DND-41 (cell line): Measurements from ENCODE around the gene CEP192.

Source experiments
- ATAC-seq: fragments of 200-7000 bp; cut with Tn5 transposase; 3 replicates; pipeline ENCODE4 v1.9.1; 2021; ENCODE audit warnings: low read depth; ENCODE audit not compliant: insufficient read depth
- DNase-seq: peaks from one replicate; pipeline ENCODE4 v3.0.0-alpha.2; 2020
- H2AFZ ChIP-seq: 2 replicates; pipeline ENCODE4 v1.6.0; 2012; ENCODE audit warnings: low read depth, low read length
- H3K27ac ChIP-seq: 2 replicates; pipeline ENCODE4 v1.5.1; 2012; ENCODE audit warnings: low read length, inconsistent platforms
- H3K27me3 ChIP-seq: fragments of 200-600 bp; sonication (generic); 2 replicates; pipeline ENCODE4 v1.6.0; 2012; ENCODE audit warnings: low read length, mild to moderate bottlenecking, inconsistent platforms; ENCODE audit not compliant: insufficient read depth, poor library complexity
- H3K36me3 ChIP-seq: 2 replicates; pipeline ENCODE4 v1.5.1; 2012; ENCODE audit warnings: low read length, inconsistent platforms; ENCODE audit not compliant: insufficient read depth
- H3K4me1 ChIP-seq: 2 replicates; pipeline ENCODE4 v1.5.1; 2012; ENCODE audit warnings: mild to moderate bottlenecking, low read length; ENCODE audit not compliant: insufficient read depth
- H3K4me2 ChIP-seq: 2 replicates; pipeline ENCODE4 v1.6.0; 2012; ENCODE audit warnings: mild to moderate bottlenecking, moderate library complexity, low read length, inconsistent platforms; ENCODE audit not compliant: insufficient read depth
- H3K4me3 ChIP-seq, 2 experiments: fragments of 200-600 bp in 1 of 2; shearing (Covaris generic) in 1 of 2; 2 replicates each; pipeline ENCODE4 v1.5.1; 2012 to 2016; ENCODE audit warnings: inconsistent platforms in 2 of 2, low read length in 2 of 2, mild to moderate bottlenecking in 2 of 2, low read depth in 1 of 2, moderate library complexity in 1 of 2
- H3K79me2 ChIP-seq: 2 replicates; pipeline ENCODE4 v1.6.0; 2012; ENCODE audit warnings: low read length, inconsistent platforms; ENCODE audit not compliant: insufficient read depth
- H3K9ac ChIP-seq: 2 replicates; pipeline ENCODE4 v1.6.0; 2012; ENCODE audit warnings: low read depth, mild to moderate bottlenecking, inconsistent platforms, low read length, moderate library complexity
- H3K9me3 ChIP-seq: 2 replicates; pipeline ENCODE4 v1.5.1; 2012; ENCODE audit warnings: low read length, moderate library complexity, mild to moderate bottlenecking, inconsistent platforms; ENCODE audit not compliant: insufficient read depth, severe bottlenecking
- H4K20me1 ChIP-seq: 2 replicates; pipeline ENCODE4 v1.6.0; 2012; ENCODE audit warnings: low read length; ENCODE audit not compliant: insufficient read depth
- CTCF ChIP-seq: IDR thresholded peaks from 2 replicates; pipeline ENCODE4 v1.5.1; 2012; ENCODE audit warnings: borderline replicate concordance, low read length, moderate library complexity, mild to moderate bottlenecking; ENCODE audit not compliant: poor library complexity, severe bottlenecking; ENCODE audit errors: extremely low read depth
- EZH2 ChIP-seq: IDR thresholded peaks from 3 replicates; pipeline ENCODE4 v1.6.1; 2012; ENCODE audit warnings: borderline replicate concordance, low read depth, mild to moderate bottlenecking, moderate library complexity, low read length, inconsistent platforms; ENCODE audit not compliant: severe bottlenecking

Gene CEP192

GRCh38 chr18:13051950-13052349, 60.8 kb downstream of the CEP192 start:
- H3K9ac ChIP-seq: no peak overlapping the region
- H4K20me1 ChIP-seq: peaks cover 2% of the 10 kb centered on the region; the same call in 1 of the 2 replicates
- H3K36me3 ChIP-seq: peaks cover 100% of the 10 kb centered on the region
- H2AFZ ChIP-seq: no peak overlapping the region
- no peaks in the 10 kb centered on the region for H3K27me3 ChIP-seq
- no peak overlapping the region for H3K4me3 ChIP-seq
- no peaks in the 10 kb centered on the region for H3K4me1 ChIP-seq
- peaks cover 25% of the 10 kb centered on the region; the same call in 1 of the 2 replicates for H3K79me2 ChIP-seq
- H3K4me2 ChIP-seq: no peak overlapping the region
- TF ChIP-seq CTCF: no peak
- no peak for TF ChIP-seq EZH2
- ATAC-seq (no peak), DNase-seq (no peak)
- H3K9me3 ChIP-seq: no peaks in the 10 kb centered on the region
- no peak overlapping the region for H3K27ac ChIP-seq

- ATAC-seq (no peak), DNase-seq (no peak)
- no peak overlapping the region for H2AFZ ChIP-seq
- no peak overlapping the region for H3K4me2 ChIP-seq
- H3K79me2 ChIP-seq: peaks cover 21% of the 10 kb centered on the region; the same call in 1 of the 2 replicates
- H3K27ac ChIP-seq: no peak overlapping the region
- H3K27me3 ChIP-seq: no peaks in the 10 kb centered on the region
- no peak overlapping the region for H3K9ac ChIP-seq
- no peaks in the 10 kb centered on the region for H3K4me1 ChIP-seq
- peaks cover 6% of the 10 kb centered on the region for H4K20me1 ChIP-seq
- peaks cover 99% of the 10 kb centered on the region for H3K36me3 ChIP-seq
- H3K4me3 ChIP-seq: no peak overlapping the region
- TF ChIP-seq CTCF: no peak
- TF ChIP-seq EZH2: no peak
- H3K9me3 ChIP-seq: no peaks in the 10 kb centered on the region
Observed at GRCh38 chr18:13054336-13054735, 63.2 kb downstream of the CEP192 start.

GRCh38 chr18:13061630-13062189, 70.5 kb downstream of the CEP192 start:
- Histone ChIP-seq H3K4me3 (no peak overlapping the region), H3K79me2 (peaks cover 25% of the 10 kb centered on the region), H3K4me2 (no peak overlapping the region), H4K20me1 (peaks cover 6% of the 10 kb centered on the region; the same call in 1 of the 2 replicates), H3K27ac (no peak overlapping the region), H3K27me3 (no peaks in the 10 kb centered on the region), H3K9ac (no peak overlapping the region), H3K36me3 (peaks cover 90% of the 10 kb centered on the region), H2AFZ (no peak overlapping the region), H3K4me1 (no peaks in the 10 kb centered on the region), H3K9me3 (no peaks in the 10 kb centered on the region)
- no peak for ATAC-seq
- TF ChIP-seq EZH2 (no peak), CTCF (no peak)
- DNase-seq: no peak

GRCh38 chr18:13067124-13067523, 76.0 kb downstream of the CEP192 start:
- no peaks in the 10 kb centered on the region for H3K9me3 ChIP-seq
- H3K4me2 ChIP-seq: no peak overlapping the region
- no peak overlapping the region for H3K4me3 ChIP-seq
- TF ChIP-seq EZH2 (no peak), CTCF (no peak)
- no peak for ATAC-seq
- no peaks in the 10 kb centered on the region for H3K4me1 ChIP-seq
- H3K36me3 ChIP-seq: peaks cover 91% of the 10 kb centered on the region
- no peaks in the 10 kb centered on the region for H4K20me1 ChIP-seq
- no peak overlapping the region for H2AFZ ChIP-seq
- no peak for DNase-seq
- no peak overlapping the region for H3K9ac ChIP-seq
- H3K79me2 ChIP-seq: peaks cover 9% of the 10 kb centered on the region
- H3K27ac ChIP-seq: no peak overlapping the region
- H3K27me3 ChIP-seq: no peaks in the 10 kb centered on the region
